DND-41 (cell line): ENCODE data around the gene ATG13.

Source experiments
- ATAC-seq: fragments of 200-7000 bp; cut with Tn5 transposase; 3 replicates; pipeline ENCODE4 v1.9.1; 2021; ENCODE audit warnings: low read depth; ENCODE audit not compliant: insufficient read depth
- DNase-seq: peaks from one replicate; pipeline ENCODE4 v3.0.0-alpha.2; 2020
- H2AFZ ChIP-seq: 2 replicates; pipeline ENCODE4 v1.6.0; 2012; ENCODE audit warnings: low read depth, low read length
- H3K27ac ChIP-seq: 2 replicates; pipeline ENCODE4 v1.5.1; 2012; ENCODE audit warnings: low read length, inconsistent platforms
- H3K27me3 ChIP-seq: fragments of 200-600 bp; sonication (generic); 2 replicates; pipeline ENCODE4 v1.6.0; 2012; ENCODE audit warnings: low read length, mild to moderate bottlenecking, inconsistent platforms; ENCODE audit not compliant: insufficient read depth, poor library complexity
- H3K36me3 ChIP-seq: 2 replicates; pipeline ENCODE4 v1.5.1; 2012; ENCODE audit warnings: low read length, inconsistent platforms; ENCODE audit not compliant: insufficient read depth
- H3K4me1 ChIP-seq: 2 replicates; pipeline ENCODE4 v1.5.1; 2012; ENCODE audit warnings: mild to moderate bottlenecking, low read length; ENCODE audit not compliant: insufficient read depth
- H3K4me2 ChIP-seq: 2 replicates; pipeline ENCODE4 v1.6.0; 2012; ENCODE audit warnings: mild to moderate bottlenecking, moderate library complexity, low read length, inconsistent platforms; ENCODE audit not compliant: insufficient read depth
- H3K4me3 ChIP-seq, 2 experiments: fragments of 200-600 bp in 1 of 2; shearing (Covaris generic) in 1 of 2; 2 replicates each; pipeline ENCODE4 v1.5.1; 2012 to 2016; ENCODE audit warnings: inconsistent platforms in 2 of 2, low read length in 2 of 2, mild to moderate bottlenecking in 2 of 2, low read depth in 1 of 2, moderate library complexity in 1 of 2
- H3K79me2 ChIP-seq: 2 replicates; pipeline ENCODE4 v1.6.0; 2012; ENCODE audit warnings: low read length, inconsistent platforms; ENCODE audit not compliant: insufficient read depth
- H3K9ac ChIP-seq: 2 replicates; pipeline ENCODE4 v1.6.0; 2012; ENCODE audit warnings: low read depth, mild to moderate bottlenecking, inconsistent platforms, low read length, moderate library complexity
- H3K9me3 ChIP-seq: 2 replicates; pipeline ENCODE4 v1.5.1; 2012; ENCODE audit warnings: low read length, moderate library complexity, mild to moderate bottlenecking, inconsistent platforms; ENCODE audit not compliant: insufficient read depth, severe bottlenecking
- H4K20me1 ChIP-seq: 2 replicates; pipeline ENCODE4 v1.6.0; 2012; ENCODE audit warnings: low read length; ENCODE audit not compliant: insufficient read depth
- EZH2 ChIP-seq: IDR thresholded peaks from 3 replicates; pipeline ENCODE4 v1.6.1; 2012; ENCODE audit warnings: borderline replicate concordance, low read depth, mild to moderate bottlenecking, moderate library complexity, low read length, inconsistent platforms; ENCODE audit not compliant: severe bottlenecking
- TF ChIP-seq, protein P1 (sequence below): IDR thresholded peaks from 2 replicates; pipeline ENCODE4 v1.5.1; 2012; ENCODE audit warnings: borderline replicate concordance, low read length, moderate library complexity, mild to moderate bottlenecking; ENCODE audit not compliant: poor library complexity, severe bottlenecking; ENCODE audit errors: extremely low read depth

The ATG13 gene

DNA sequence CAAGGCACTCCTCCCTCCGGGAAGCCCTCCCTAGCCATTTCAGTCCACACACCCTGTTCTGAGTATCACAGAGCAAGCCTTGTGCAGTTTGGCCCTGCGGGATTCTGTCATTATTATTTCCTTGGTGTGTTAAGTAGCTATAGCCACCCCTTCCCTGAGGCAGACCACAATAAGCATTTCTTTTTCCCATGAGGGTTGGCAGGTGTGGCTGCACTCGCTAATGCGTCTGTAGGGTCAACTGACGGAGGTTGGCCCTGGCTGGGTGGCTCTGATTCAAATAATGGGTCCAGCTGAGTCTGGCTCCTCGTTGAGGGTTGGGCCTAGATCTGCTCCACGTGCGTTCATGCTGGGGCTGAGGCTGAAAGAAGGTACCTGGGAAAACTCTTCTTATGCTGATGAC, 106.7 kb downstream of the ATG13 start:
- ATAC-seq, result no peak
- no peaks in the 10 kb centered on the region for H3K79me2 ChIP-seq

More for the DNA sequence above, 106.7 kb downstream of the ATG13 start:
- Histone ChIP-seq H3K4me3 (no peak overlapping the region), H3K27ac (no peak overlapping the region), H3K4me2 (no peak overlapping the region), H3K9me3 (no peaks in the 10 kb centered on the region), H3K36me3 (no peaks in the 10 kb centered on the region), H2AFZ (no peak overlapping the region), H3K4me1 (no peaks in the 10 kb centered on the region), H3K27me3 (no peaks in the 10 kb centered on the region), H3K9ac (no peak overlapping the region), H4K20me1 (no peaks in the 10 kb centered on the region)
- TF ChIP-seq, protein P1, sequence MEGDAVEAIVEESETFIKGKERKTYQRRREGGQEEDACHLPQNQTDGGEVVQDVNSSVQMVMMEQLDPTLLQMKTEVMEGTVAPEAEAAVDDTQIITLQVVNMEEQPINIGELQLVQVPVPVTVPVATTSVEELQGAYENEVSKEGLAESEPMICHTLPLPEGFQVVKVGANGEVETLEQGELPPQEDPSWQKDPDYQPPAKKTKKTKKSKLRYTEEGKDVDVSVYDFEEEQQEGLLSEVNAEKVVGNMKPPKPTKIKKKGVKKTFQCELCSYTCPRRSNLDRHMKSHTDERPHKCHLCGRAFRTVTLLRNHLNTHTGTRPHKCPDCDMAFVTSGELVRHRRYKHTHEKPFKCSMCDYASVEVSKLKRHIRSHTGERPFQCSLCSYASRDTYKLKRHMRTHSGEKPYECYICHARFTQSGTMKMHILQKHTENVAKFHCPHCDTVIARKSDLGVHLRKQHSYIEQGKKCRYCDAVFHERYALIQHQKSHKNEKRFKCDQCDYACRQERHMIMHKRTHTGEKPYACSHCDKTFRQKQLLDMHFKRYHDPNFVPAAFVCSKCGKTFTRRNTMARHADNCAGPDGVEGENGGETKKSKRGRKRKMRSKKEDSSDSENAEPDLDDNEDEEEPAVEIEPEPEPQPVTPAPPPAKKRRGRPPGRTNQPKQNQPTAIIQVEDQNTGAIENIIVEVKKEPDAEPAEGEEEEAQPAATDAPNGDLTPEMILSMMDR, result no peak
- no peak for TF ChIP-seq EZH2
- DNase-seq, result no peak
